Cardiac fibroblast (primary cell): Measurements from ENCODE around the gene PPP6R1.

Experiments used
- DNase-seq, 2 donors: peaks; one replicate each; pipeline versions ENCODE4 v3.0.0 to v3.0.0-alpha.2; 2010; ENCODE audit warnings: low read depth in 2 of 2
- H3K4me3 ChIP-seq, 2 donors: replicated peaks in 1 of 2; 1 replicate in 1 of 2; 2 replicates in 1 of 2; pipeline ENCODE4 v1.5.1; 2011; ENCODE audit warnings: low read depth in 2 of 2, low read length in 2 of 2, mild to moderate bottlenecking in 2 of 2, moderate library complexity in 1 of 2
- CTCF ChIP-seq: IDR thresholded peaks from one replicate; pipeline ENCODE4 v1.5.1; 2011; ENCODE audit warnings: low read depth, mild to moderate bottlenecking, low read length, inconsistent platforms

PPP6R1 gene

GRCh38 chr19:55223291-55224037 lies 35.4 kb downstream of the PPP6R1 start:
- H3K4me3 ChIP-seq = no peak overlapping the region
- DNase-seq = no peak
- no peak for TF ChIP-seq CTCF

GRCh38 chr19:55220525-55220924 lies 38.3 kb downstream of the PPP6R1 start:
- no peak for DNase-seq
- TF ChIP-seq CTCF = no peak
- H3K4me3 ChIP-seq = no peak overlapping the region

- no peak for TF ChIP-seq CTCF
- peak; percentile 99 to 100 for DNase-seq
- peak overlapping the region; percentile 44 to 49 for H3K4me3 ChIP-seq
These were observed 42.2 kb downstream of the PPP6R1 start for GRCh38 chr19:55216461-55217198.

GRCh38 chr19:55213547-55213946 lies 45.3 kb downstream of the PPP6R1 start:
- DNase-seq = no peak
- TF ChIP-seq CTCF = no peak
- no peak overlapping the region for H3K4me3 ChIP-seq

- peak; percentile 35 for TF ChIP-seq CTCF
- peak in 1 of 2 donors; percentile 24 for DNase-seq
- H3K4me3 ChIP-seq = no peak overlapping the region
These were observed 46.4 kb downstream of the PPP6R1 start for GRCh38 chr19:55212447-55212846.

- DNase-seq = peak; percentile 85 to 96
- H3K4me3 ChIP-seq = no peak overlapping the region
- TF ChIP-seq CTCF = no peak
These were observed 48.9 kb downstream of the PPP6R1 start for GRCh38 chr19:55209693-55210472.
